ENCODE results near the gene PTPRK.
"Not testable (repeated sequence)": the region's sequence is repeated elsewhere in the genome, so short reads cannot be mapped to it uniquely, and the experiment has no call there.

The PTPRK gene

GRCh38 chr6:127946388-127946787 is 574.0 kb downstream of the PTPRK start:
- no peak for DNase-seq

GRCh38 chr6:127945434-127946097 is 574.8 kb downstream of the PTPRK start:
- no peak for DNase-seq

- DNase-seq: no peak
These were observed 579.2 kb downstream of the PTPRK start for GRCh38 chr6:127941228-127941627.

- no peak for DNase-seq
These were observed 580.8 kb downstream of the PTPRK start for GRCh38 chr6:127939442-127940066.

- no peak for DNase-seq
These were observed 581.7 kb downstream of the PTPRK start for GRCh38 chr6:127938701-127939100.

GRCh38 chr6:127937747-127938146 is 582.7 kb downstream of the PTPRK start:
- no peak for DNase-seq

GRCh38 chr6:127937102-127937501 is 583.3 kb downstream of the PTPRK start:
- DNase-seq: no peak

- DNase-seq: no peak
These were observed 585.4 kb downstream of the PTPRK start for GRCh38 chr6:127934956-127935355.

GRCh38 chr6:127933852-127934840 is 586.3 kb downstream of the PTPRK start:
- no peak for DNase-seq

GRCh38 chr6:127933137-127933536 is 587.3 kb downstream of the PTPRK start:
- DNase-seq: no peak

- no peak for DNase-seq
These were observed 587.7 kb downstream of the PTPRK start for GRCh38 chr6:127932708-127933107.

GRCh38 chr6:127926441-127926840 is 594.0 kb downstream of the PTPRK start:
- DNase-seq: not testable (repeated sequence)

GRCh38 chr6:127924440-127924839 is 596.0 kb downstream of the PTPRK start:
- peak; percentile 12 for DNase-seq

GRCh38 chr6:127924031-127924430 is 596.4 kb downstream of the PTPRK start:
- DNase-seq: no peak

GRCh38 chr6:127923135-127923534 is 597.3 kb downstream of the PTPRK start:
- DNase-seq: peak; percentile 26

- no peak for DNase-seq
These were observed 598.4 kb downstream of the PTPRK start for GRCh38 chr6:127921982-127922381.

- no peak for DNase-seq
These were observed 599.6 kb downstream of the PTPRK start for GRCh38 chr6:127920804-127921203.
